ENCODE measurements around the gene FHOD1. TPM values are rescaled to one million over a fixed set of nuclear protein-coding genes. Genes with fewer than 3 reads are reported as not detected.

FHOD1 gene
- total and polyA plus RNA-seq, 10 of the 15 experiments (the other 5 are each of a cell fraction or from before 2014, with no cell fraction given) = 8.9 to 65.7 (median 18.1) TPM

- ATAC-seq = no peak
- CTCF ChIA-PET = interaction anchor here (1.5 kb wide), 1 partner anchor 11 kb away, joined by 6 read pairs; the partner anchor contains the start of gene TMEM208
- WGBS (ENCODE audit: insufficient coverage, insufficient replicate concordance, low lambda C conversion rate, missing lambda C conversion rate) = 89% methylated on average over 9 of the region's 9 CpGs
- POLR2A ChIA-PET = interaction anchor here (0.6 to 1.1 kb wide), 2 partner anchors 12 to 371 kb away, joined by 3 to 4 read pairs; partner anchors contain the start of gene TMEM208
- no peak overlapping the region for H3K9ac ChIP-seq (ENCODE audit: control insufficient read depth, insufficient read depth, low read length)
- in situ Hi-C loops (cut with MboI) = no loop called here
- no peak overlapping the region for H3K4me3 ChIP-seq
- H2AFZ ChIP-seq (ENCODE audit: control insufficient read depth, low read depth, low read length) = no peak overlapping the region
- no peaks in the 10 kb centered on the region for H4K20me1 ChIP-seq (ENCODE audit: control insufficient read depth, insufficient read depth)
- SMC1A ChIA-PET (ENCODE audit: uncharacterized antibody, unreplicated experiment) = interaction anchor here (0.7 kb wide), 1 partner anchor 12 kb away, joined by 3 read pairs; no protein-coding TSS in a partner anchor
- H3K4me1 ChIP-seq (ENCODE audit: control insufficient read depth, insufficient read depth, low read length) = peaks cover 13% of the 10 kb centered on the region
- H3K27ac ChIP-seq (ENCODE audit: control insufficient read depth, insufficient read depth) = no peak overlapping the region
- H3K79me2 ChIP-seq (ENCODE audit: control insufficient read depth, insufficient read depth, low read length) = peaks cover 19% of the 10 kb centered on the region
- no peak for TF ChIP-seq CTCF (IDR thresholded peaks at IDR 0.05 in 2 of 3, conservative IDR thresholded peaks at IDR 0.05 in 1 of 3; ENCODE audit: control insufficient read depth in 2 of 3, extremely low read depth in 1 of 3, insufficient read depth in 1 of 3, low read depth in 3 of 3, low read length in 3 of 3)
- TF ChIP-seq NFYA (IDR thresholded peaks at IDR 0.05; ENCODE audit: borderline replicate concordance, low read depth, low read length) = no peak
- no peak for TF ChIP-seq BMI1 (IDR thresholded peaks at IDR 0.05; ENCODE audit: borderline replicate concordance)
- no peak for TF ChIP-seq NR2C2 (IDR thresholded peaks at IDR 0.05; ENCODE audit: borderline replicate concordance, control insufficient read depth, insufficient read length, low read depth)
- TF ChIP-seq SMC3 (IDR thresholded peaks at IDR 0.05; ENCODE audit: borderline replicate concordance, low read length) = no peak
- TF ChIP-seq REST (IDR thresholded peaks at IDR 0.05; ENCODE audit: low read depth, low read length) = no peak
- TF ChIP-seq CHD2 (IDR thresholded peaks at IDR 0.05; ENCODE audit: borderline replicate concordance, low read depth, low read length) = no peak
- no peak for TF ChIP-seq STAT3 (IDR thresholded peaks at IDR 0.05; ENCODE audit: low read depth, low read length)
- TF ChIP-seq HDGF (IDR thresholded peaks at IDR 0.05) = no peak
- no peak for TF ChIP-seq YY1 (IDR thresholded peaks at IDR 0.05; ENCODE audit: low read depth, low read length)
- no peak for TF ChIP-seq EED (IDR thresholded peaks at IDR 0.05; ENCODE audit: low read depth)
- TF ChIP-seq HDAC2 (IDR thresholded peaks at IDR 0.05) = no peak
- TF ChIP-seq STAT1 (conservative IDR thresholded peaks at IDR 0.05) = no peak
- no peak for TF ChIP-seq SREBF2 (IDR thresholded peaks at IDR 0.05; ENCODE audit: low read length)
- no peak for TF ChIP-seq POLR2AphosphoS2 (IDR thresholded peaks at IDR 0.05; ENCODE audit: low read depth, low read length)
- no peak for TF ChIP-seq ETV6 (conservative IDR thresholded peaks at IDR 0.05 in 1 of 2, IDR thresholded peaks at IDR 0.05 in 1 of 2; ENCODE audit: borderline replicate concordance in 1 of 2, low read depth in 1 of 2)
- TF ChIP-seq MTA3 (IDR thresholded peaks at IDR 0.05; ENCODE audit: borderline replicate concordance, low read length) = no peak
- intact Hi-C loops (cut with micrococcal nuclease; ENCODE audit: unreplicated experiment) = no loop called here
- no peak for DNase-seq (ENCODE audit: low read depth, low spot score)
- H3K4me2 ChIP-seq (ENCODE audit: control insufficient read depth, insufficient read depth) = no peak overlapping the region
- no peaks in the 10 kb centered on the region for H3K27me3 ChIP-seq (replicated peaks in 1 of 2; ENCODE audit: control insufficient read depth in 2 of 2, insufficient read depth in 2 of 2, low read length in 1 of 2)
- RAD21 ChIA-PET (ENCODE audit: unreplicated experiment) = no interaction called here
- no TSS peak for BruUV-seq (replicated peaks)
- H3K9me3 ChIP-seq (replicated peaks; ENCODE audit: control insufficient read depth, insufficient read depth, low read length) = no peaks in the 10 kb centered on the region
- no peak for FAIRE-seq
- H3K36me3 ChIP-seq (ENCODE audit: control insufficient read depth in 2 of 2, insufficient read depth in 2 of 2, low read length in 1 of 2) = peaks cover 18 to 30% of the 10 kb centered on the region in 2 experiments; a peak in 3 of 4 replicates
Measured at GRCh38 chr16:67238806-67239470, 8.3 kb downstream of the FHOD1 start.

All from GM12878 (cell line).